Activated naive CD8-positive, alpha-beta T cell treated with anti-CD3 and anti-CD28 coated beads for 36 hours (primary cell): Measurements from ENCODE around the gene AIFM2. TPM values are rescaled to one million over a fixed set of nuclear protein-coding genes. Genes with fewer than 3 reads are reported as not detected.
"Not testable (repeated sequence)": the region's sequence is repeated elsewhere in the genome, so short reads cannot be mapped to it uniquely, and the experiment has no call there.

Experiments
- DNase-seq: peaks from one replicate; pipeline ENCODE4 v3.0.0; 2021
- H3K27ac Mint-ChIP-seq: one replicate; pipeline ENCODE4 v1.8.0; 2022; ENCODE audit warnings: mild to moderate bottlenecking, moderate library complexity, mixed read lengths
- H3K27me3 Mint-ChIP-seq: one replicate; pipeline ENCODE4 v1.8.0; 2022; ENCODE audit warnings: mild to moderate bottlenecking, mixed read lengths
- H3K36me3 Mint-ChIP-seq: one replicate; pipeline ENCODE4 v1.8.0; 2021; ENCODE audit warnings: mild to moderate bottlenecking, mixed read lengths
- H3K4me1 Mint-ChIP-seq: one replicate; pipeline ENCODE4 v1.8.0; 2021; ENCODE audit warnings: mixed read lengths
- H3K4me3 Mint-ChIP-seq: one replicate; pipeline ENCODE4 v1.8.0; 2022; ENCODE audit warnings: mild to moderate bottlenecking, moderate library complexity, mixed read lengths
- H3K9me3 Mint-ChIP-seq: one replicate; pipeline ENCODE4 v1.8.0; 2022; ENCODE audit warnings: mixed read lengths
- total RNA-seq, 2 experiments: library from RNA; stranded (reverse); gene quantifications; one replicate each; pipeline ENCODE4 v1.2.3, GENCODE V29; 2021

Gene AIFM2
- 10 to 100 TPM in 1 of 2 experiments, 1 to 10 TPM in 1; 9.6 to 10.4 TPM for total RNA-seq

DNA sequence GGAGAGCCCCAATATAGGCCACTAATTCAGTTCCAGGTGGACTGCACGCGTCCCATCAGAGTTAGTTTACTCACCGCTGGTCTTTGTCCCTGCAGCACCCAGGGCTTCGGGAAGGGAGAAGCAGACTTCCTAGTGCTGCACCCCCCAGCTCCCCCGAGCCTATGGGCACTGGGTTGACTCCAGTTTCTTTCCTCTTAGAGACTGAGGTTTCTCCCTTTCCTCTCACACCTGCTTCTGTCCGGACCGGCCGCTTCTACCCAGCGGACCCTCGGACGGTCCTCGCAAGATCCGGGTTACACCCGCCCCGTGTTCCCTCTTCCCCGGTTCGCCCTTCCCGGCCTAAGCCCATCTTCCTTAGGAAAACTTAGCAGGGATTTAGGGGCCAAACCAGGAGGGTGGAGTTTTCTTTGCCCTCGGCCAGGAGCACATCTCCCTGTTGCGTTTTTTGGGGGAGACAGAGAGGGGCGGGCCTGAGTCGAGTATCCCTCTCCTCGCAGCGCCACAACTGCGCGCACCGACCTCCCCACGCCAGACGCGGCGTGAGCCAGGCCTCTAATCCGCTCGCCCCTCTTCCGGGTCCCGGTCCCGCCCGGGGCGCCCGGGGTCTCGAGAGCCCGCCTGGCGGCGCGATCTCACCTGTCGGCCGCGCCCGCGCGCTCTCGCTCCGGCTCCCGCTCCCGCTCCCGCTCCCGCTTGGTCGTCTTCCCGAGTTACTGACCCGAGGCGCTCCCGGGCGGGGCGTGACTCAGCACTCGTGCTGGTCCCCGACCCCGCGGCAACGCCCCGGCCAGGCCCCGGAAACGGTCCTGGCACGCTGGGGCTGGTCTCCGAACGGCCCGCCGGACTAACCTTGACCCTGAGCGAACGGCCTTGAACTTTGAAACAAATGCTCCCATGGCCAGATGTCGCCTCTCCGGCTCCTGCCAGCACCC lies at the start of gene AIFM2:
TSS of gene AIFM2 (minus strand) at position 728 of the 932 bp plus-strand sequence. CDS start 8,741 bp downstream, outside the sequence.
- no peaks in the 10 kb centered on the region for H3K9me3 Mint-ChIP-seq
- H3K27ac Mint-ChIP-seq: peak within 1 kb of the TSS; percentile 85
- no peaks in the 10 kb centered on the region for H3K27me3 Mint-ChIP-seq
- peak; percentile 58 for DNase-seq
- peaks cover 5% of the 10 kb centered on the region for H3K36me3 Mint-ChIP-seq
- peaks cover 25% of the 10 kb centered on the region for H3K4me1 Mint-ChIP-seq
- peak within 1 kb of the TSS; percentile 86 for H3K4me3 Mint-ChIP-seq

DNA sequence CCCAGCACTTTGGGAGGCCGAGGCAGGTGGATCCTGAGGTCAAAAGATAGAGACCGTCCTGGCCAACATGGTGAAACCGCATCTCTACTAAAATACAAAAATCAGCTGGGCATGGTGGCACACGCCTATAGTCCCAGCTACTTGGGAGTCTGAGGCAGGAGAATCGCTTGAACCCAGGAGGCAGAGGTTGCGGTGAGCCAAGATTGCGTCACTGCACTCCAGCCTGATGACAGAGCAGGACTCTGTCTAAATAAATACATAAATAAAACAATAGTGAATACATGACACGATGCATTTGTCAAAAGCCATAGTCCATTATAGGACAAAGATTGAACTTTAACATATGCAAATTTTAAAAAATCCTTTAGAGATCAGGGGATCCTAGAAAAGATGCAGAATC lies 46.6 kb upstream of the AIFM2 start:
- not testable (repeated sequence) for DNase-seq, H3K27ac Mint-ChIP-seq, H3K9me3 Mint-ChIP-seq, H3K4me1 Mint-ChIP-seq, H3K4me3 Mint-ChIP-seq, H3K36me3 Mint-ChIP-seq, H3K27me3 Mint-ChIP-seq

DNA sequence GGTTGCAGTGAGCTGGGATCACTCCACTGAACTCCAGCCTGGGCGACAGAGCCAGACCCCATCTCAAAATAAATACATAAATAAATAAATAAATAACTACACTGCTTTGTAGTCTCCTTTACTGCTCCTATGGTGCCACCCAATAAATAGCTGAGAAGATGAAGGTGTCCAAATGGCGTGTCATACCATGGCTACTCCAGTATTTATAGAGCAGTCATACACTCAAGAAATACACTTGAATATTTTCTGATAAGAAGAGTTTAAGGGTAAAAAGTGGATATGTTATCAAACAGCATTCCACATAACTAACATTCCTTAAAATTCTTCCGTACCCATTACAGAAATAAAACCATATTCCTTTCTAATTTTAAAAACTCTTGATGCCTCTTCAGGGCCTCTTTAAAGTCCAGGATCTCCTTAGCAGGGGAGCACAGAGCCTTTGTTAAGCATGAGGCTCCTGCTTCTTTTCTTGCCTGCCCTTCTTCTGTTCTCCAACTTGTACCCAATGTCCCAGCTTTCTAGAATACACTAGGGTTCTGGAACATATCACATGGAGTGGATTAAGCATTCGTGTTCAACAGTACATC lies 45.6 kb upstream of the AIFM2 start:
- no peaks in the 10 kb centered on the region for H3K27me3 Mint-ChIP-seq
- no peaks in the 10 kb centered on the region for H3K9me3 Mint-ChIP-seq
- peaks cover 10% of the 10 kb centered on the region for H3K4me1 Mint-ChIP-seq
- DNase-seq: no peak
- peaks cover 1% of the 10 kb centered on the region for H3K36me3 Mint-ChIP-seq
- no peak overlapping the region for H3K4me3 Mint-ChIP-seq
- no peak overlapping the region for H3K27ac Mint-ChIP-seq

DNA sequence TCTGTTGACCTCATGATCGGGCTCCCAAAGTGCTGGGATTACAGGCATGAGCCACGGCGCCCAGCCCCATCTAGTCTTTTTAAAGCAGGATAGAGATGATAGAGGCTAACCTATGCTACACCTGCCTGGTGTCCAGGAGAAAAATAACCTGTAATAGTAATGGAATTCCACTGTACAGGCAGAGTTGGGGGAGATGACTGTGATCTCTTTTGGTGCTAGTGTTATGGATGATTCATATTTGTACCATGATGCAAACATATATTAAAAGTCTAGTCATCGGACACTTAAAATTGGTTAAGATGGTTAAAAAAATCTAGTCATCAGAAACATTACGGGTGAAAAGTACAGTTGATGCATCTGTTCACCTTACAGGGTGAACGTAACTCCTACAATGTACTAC lies 43.8 kb upstream of the AIFM2 start:
- Mint-ChIP-seq H3K27me3 (no peaks in the 10 kb centered on the region), H3K36me3 (peaks cover 1% of the 10 kb centered on the region), H3K27ac (no peak overlapping the region), H3K4me1 (peaks cover 17% of the 10 kb centered on the region), H3K4me3 (no peak overlapping the region), H3K9me3 (no peaks in the 10 kb centered on the region)
- no peak for DNase-seq

DNA sequence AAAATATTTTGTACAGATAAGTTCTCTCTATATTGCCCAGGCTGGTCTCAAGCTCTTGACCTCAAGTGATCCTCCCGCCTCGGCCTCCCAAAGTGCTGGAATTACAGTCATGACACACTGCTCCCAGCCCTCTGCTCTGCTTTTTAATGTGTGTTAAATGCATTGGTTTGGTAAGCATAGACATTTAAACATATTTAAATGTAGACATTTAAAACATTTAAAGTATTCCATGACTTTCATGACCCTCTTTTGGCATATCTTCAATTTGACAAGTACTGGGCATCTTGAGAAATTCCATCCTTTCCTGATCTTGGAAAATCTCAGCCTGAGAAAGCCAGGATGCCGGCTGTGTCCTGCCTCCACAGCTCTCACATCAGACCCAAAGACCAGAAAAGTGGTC lies 42.9 kb upstream of the AIFM2 start:
- DNase-seq: no peak
- Mint-ChIP-seq H3K36me3 (peaks cover 1% of the 10 kb centered on the region), H3K4me1 (peaks cover 20% of the 10 kb centered on the region), H3K27ac (no peak overlapping the region), H3K4me3 (no peak overlapping the region), H3K27me3 (no peaks in the 10 kb centered on the region), H3K9me3 (peaks cover 4% of the 10 kb centered on the region)

DNA sequence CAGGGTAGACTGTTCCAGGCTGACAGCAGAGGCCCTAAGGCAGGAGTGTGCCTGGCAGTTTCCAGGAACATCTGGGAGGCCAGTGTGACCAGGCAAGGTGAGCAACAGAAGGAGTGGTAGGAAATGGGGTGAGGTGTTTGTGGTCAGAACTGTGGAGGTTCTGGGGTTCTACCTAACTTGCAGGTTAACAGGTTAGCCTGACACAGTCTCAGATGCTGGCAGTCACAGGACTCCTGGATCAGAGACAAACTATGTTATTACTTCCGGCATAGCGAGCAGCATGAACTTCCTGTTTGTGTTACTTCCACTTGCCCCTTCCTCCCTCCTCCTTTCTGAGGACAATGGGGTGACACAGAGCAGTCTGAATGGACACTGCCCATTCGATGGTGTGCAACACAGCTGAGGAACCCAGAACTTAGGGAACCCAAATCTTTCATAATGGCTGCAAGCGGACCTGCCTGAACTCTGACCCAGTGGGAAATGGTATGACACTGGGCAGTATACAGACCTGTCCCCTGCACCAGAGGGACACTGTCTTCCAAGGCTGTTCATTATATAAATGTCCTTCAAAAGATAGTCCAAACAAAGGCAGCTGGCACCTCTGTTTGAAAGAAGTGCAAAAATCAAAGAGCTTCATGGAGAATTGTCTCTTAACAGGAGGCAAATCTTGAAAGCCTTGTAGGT lies 41.6 kb upstream of the AIFM2 start:
- peaks cover 4% of the 10 kb centered on the region for H3K36me3 Mint-ChIP-seq
- H3K27me3 Mint-ChIP-seq: no peaks in the 10 kb centered on the region
- no peak overlapping the region for H3K4me3 Mint-ChIP-seq
- H3K9me3 Mint-ChIP-seq: peaks cover 4% of the 10 kb centered on the region
- H3K4me1 Mint-ChIP-seq: peaks cover 22% of the 10 kb centered on the region
- peak overlapping the region; percentile 61 for H3K27ac Mint-ChIP-seq
- peak; percentile 29 for DNase-seq

DNA sequence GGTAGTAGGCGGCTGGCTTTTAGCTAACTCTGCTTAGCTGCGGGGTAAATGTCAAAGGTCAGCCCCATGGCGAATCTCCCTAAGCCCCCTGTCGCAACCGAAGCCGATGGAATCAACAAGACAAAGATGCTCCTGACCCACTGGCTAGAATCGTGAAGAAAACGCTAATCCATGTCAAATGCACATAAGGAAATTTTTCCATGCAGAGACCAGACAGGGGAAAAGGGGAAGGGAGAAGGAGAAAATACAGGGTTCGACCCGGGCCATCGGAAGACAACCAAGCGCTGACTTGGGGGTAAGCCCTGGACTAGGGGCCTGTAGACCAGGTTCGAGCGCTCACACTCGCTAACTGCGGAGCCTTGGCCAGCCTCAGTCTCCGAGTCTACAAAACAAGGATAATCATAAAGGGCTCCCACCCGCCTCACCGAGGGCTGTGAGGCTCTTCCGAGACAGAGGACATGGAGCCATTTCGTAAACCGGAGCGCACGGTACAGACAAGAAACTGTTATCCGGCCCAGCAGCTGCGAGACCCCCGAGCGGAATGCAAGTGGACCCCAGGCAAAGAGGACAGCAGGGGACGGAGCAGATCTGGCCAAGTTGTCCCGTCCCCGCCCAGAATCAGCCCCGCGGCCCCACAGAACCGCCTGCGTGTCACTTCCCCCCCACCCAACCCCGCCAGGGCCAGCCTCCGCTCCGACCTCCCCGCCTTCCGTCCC lies 37.2 kb upstream of the AIFM2 start:
- peak overlapping the region; percentile 93 for H3K4me3 Mint-ChIP-seq
- no peak for DNase-seq
- peaks cover 23% of the 10 kb centered on the region for H3K36me3 Mint-ChIP-seq
- H3K27me3 Mint-ChIP-seq: no peaks in the 10 kb centered on the region
- H3K4me1 Mint-ChIP-seq: peaks cover 57% of the 10 kb centered on the region
- H3K9me3 Mint-ChIP-seq: peaks cover 4% of the 10 kb centered on the region
- peak overlapping the region; percentile 97 for H3K27ac Mint-ChIP-seq

DNA sequence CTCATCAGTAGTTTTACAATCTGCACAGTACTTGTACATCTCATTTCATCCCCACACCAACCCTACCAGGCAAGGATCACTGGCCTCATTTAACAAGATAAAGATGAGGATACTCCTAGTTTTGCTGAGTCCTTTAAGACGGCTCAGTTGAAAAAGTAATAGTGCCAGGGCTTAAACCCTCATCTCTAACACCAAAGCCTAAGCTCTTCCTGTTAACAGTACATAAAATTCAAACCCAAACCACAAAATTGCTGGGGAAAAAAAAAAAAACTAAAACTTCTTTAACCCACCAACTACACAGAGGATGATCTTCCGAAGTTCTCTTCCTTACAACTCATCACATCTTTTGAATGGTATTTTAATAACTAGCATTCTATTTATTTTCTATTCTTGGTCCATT lies 36.4 kb upstream of the AIFM2 start:
- no peaks in the 10 kb centered on the region for H3K27me3 Mint-ChIP-seq
- no peak for DNase-seq
- peaks cover 4% of the 10 kb centered on the region for H3K9me3 Mint-ChIP-seq

DNA sequence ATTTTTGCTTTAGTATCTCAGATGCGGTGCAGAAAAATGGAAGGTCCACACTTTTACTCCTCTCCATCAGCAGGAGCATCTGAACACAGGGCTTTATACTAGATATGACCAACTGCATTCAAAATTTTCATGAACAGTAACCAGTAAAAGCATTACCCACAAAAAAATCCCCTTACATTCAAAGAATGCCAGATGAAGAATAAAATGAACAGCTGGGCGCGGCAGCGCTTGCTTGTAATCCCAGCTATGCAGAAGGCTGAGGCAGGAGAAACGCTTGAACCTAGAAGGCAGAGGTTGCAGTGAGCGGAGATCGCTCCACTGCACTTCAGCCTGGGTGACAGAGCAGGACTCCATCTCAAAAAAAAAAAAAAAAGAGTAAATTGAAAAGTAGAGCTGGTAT lies 34.6 kb upstream of the AIFM2 start:
- peak overlapping the region; percentile 69 for H3K27ac Mint-ChIP-seq
- peaks cover 66% of the 10 kb centered on the region for H3K4me1 Mint-ChIP-seq
- DNase-seq: no peak
- peak overlapping the region; percentile 46 for H3K4me3 Mint-ChIP-seq
- no peaks in the 10 kb centered on the region for H3K27me3 Mint-ChIP-seq
- H3K36me3 Mint-ChIP-seq: peaks cover 33% of the 10 kb centered on the region
- H3K9me3 Mint-ChIP-seq: peaks cover 4% of the 10 kb centered on the region

More for the DNA sequence above, 36.4 kb upstream of the AIFM2 start:
- peak overlapping the region; percentile 97 for H3K27ac Mint-ChIP-seq
- H3K36me3 Mint-ChIP-seq: peaks cover 28% of the 10 kb centered on the region
- peaks cover 58% of the 10 kb centered on the region for H3K4me1 Mint-ChIP-seq
- H3K4me3 Mint-ChIP-seq: peak overlapping the region; percentile 93

DNA sequence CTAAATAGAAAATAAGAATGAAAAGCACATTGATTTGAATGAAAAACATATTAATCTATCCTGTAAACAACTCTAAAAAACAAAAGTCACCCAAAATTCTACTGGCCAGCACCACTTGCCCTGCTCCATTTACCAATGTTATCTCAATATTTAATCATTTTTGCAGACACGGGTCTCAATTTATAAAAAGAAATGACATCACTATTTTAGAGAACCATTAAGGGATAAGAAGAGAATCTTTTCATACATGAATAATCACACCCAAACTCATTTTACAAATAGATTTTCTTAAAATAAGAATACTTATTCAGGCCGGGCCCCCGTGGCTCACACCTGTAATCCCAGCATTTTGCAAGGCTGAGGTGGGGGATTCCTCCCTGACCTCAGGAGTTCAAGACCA lies 33.8 kb upstream of the AIFM2 start:
- peak overlapping the region; percentile 6 for H3K27ac Mint-ChIP-seq

DNA sequence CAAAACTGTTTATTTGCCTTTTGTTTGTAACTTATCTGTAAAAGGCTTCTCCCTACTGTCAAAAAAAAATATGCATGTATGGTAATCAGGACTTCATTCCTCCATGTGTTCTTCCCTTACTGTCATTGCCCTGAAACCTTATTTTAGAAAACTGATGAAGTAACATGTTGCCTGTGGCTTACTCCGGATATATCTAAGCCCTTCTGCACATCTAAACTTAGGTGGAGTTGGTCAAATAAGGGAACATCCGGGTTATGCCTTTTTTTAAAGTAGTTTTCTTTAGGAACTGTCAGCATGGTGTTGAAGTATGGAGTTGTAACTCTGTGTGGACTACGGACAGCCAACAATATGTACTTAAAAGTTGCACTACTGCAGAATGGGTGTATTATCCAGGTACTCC lies 31.5 kb upstream of the AIFM2 start:
- no peak overlapping the region for H3K4me3 Mint-ChIP-seq
- H3K36me3 Mint-ChIP-seq: peaks cover 48% of the 10 kb centered on the region
- no peaks in the 10 kb centered on the region for H3K27me3 Mint-ChIP-seq

More for the DNA sequence above, 33.8 kb upstream of the AIFM2 start:
- DNase-seq: no peak
- peaks cover 42% of the 10 kb centered on the region for H3K36me3 Mint-ChIP-seq
- H3K27me3 Mint-ChIP-seq: no peaks in the 10 kb centered on the region
- no peak overlapping the region for H3K4me3 Mint-ChIP-seq
- peaks cover 4% of the 10 kb centered on the region for H3K9me3 Mint-ChIP-seq
- H3K4me1 Mint-ChIP-seq: peaks cover 71% of the 10 kb centered on the region

DNA sequence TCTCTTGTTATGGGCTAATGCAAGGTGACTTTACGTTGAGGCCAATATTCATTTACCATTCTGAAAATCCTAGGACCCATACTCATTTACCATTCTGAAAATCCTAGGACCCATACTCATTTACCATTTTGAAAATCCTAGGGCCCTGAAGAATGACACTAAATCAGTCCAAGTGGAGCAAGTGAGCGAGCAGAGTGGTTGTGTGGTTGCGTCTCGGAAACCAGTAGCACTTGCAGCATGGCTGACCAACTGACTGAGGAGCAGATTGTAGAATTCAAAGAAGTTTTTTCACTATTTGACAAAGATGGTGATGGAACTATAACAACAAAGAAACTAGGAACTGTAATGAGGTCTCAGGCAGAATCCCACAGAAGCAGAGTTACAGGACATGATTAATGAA lies 30.8 kb upstream of the AIFM2 start:
- peaks cover 71% of the 10 kb centered on the region for H3K4me1 Mint-ChIP-seq
- H3K27me3 Mint-ChIP-seq: no peaks in the 10 kb centered on the region
- H3K4me3 Mint-ChIP-seq: peak overlapping the region; percentile 3
- peaks cover 43% of the 10 kb centered on the region for H3K36me3 Mint-ChIP-seq
- no peaks in the 10 kb centered on the region for H3K9me3 Mint-ChIP-seq
- H3K27ac Mint-ChIP-seq: peak overlapping the region; percentile 95
- peak; percentile 17 for DNase-seq

More for the DNA sequence above, 31.5 kb upstream of the AIFM2 start:
- DNase-seq: no peak
- Mint-ChIP-seq H3K27ac (peak overlapping the region; percentile 95), H3K4me1 (peaks cover 78% of the 10 kb centered on the region), H3K9me3 (no peaks in the 10 kb centered on the region)

DNA sequence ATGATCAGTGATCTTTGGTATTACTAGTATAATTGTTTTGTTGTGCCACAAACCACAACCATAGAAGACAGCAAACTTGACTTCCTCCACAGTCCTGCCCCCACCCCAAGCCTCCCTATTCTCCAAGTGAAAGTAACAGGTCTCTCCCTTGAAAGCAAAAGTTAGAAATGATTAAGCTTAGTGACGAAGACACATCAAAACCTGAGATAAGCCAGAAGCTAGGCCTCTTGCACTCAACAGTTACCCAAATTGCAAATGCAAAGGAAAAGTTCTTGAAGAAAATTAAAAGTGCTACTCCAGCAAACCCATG lies 30.2 kb upstream of the AIFM2 start:
- Mint-ChIP-seq H3K27me3 (no peaks in the 10 kb centered on the region), H3K36me3 (peaks cover 42% of the 10 kb centered on the region), H3K4me3 (peak overlapping the region; percentile 61), H3K9me3 (no peaks in the 10 kb centered on the region), H3K27ac (peak overlapping the region; percentile 95), H3K4me1 (peaks cover 66% of the 10 kb centered on the region)
- DNase-seq: peak; percentile 70

DNA sequence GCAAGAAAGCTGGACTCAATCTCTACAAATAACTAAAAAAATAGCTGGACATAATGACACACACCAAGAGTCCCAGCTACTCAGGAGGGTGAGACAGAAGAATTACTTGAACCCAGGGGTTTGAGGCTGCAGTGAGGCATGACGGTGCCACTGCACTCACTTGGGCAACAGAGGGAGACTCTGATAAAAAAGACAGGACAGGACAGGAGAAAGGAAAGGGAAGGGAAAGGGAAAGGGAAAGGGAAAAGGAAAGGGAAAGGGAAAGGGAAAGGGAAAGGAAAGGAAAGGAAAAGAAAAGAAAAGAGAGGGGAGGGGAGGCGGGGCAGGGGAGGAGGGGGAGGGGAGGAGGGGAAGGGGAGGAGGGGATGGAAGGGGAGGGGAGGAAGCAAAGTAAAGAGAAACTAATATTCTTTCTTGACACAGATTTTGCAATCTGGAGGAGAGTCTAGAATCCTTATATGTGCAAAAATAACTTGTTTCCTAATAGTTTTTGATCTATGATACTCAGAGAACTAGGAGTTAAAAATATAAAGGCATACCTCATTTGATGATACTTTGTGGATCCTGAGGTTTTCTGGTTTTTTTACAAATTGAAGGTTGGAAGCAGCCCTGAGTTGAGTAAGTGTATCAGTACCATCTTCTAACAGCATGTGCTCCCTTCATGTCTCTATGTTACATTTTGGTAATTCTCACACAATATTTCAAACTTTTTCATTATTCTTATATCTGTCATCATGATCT lies 29.7 kb upstream of the AIFM2 start:
- Mint-ChIP-seq H3K27me3 (no peaks in the 10 kb centered on the region), H3K4me1 (peaks cover 64% of the 10 kb centered on the region), H3K9me3 (no peaks in the 10 kb centered on the region), H3K4me3 (peak overlapping the region; percentile 73), H3K27ac (peak overlapping the region; percentile 95), H3K36me3 (peaks cover 41% of the 10 kb centered on the region)
- no peak for DNase-seq
